HG02938 (cell line): ENCODE data around the gene HOXC9.

ENCODE experiments used
- ATAC-seq: cut with Tn5 transposase; IDR thresholded peaks from one replicate; pipeline ENCODE4 v1.9.1; 2021; ENCODE audit warnings: mild to moderate bottlenecking, moderate library complexity; ENCODE audit not compliant: unreplicated experiment

HOXC9 gene

GRCh38 chr12:53986686-53987483 is 13.1 kb upstream of the HOXC9 start:
- no peak for ATAC-seq

- ATAC-seq, result no peak
Observed at GRCh38 chr12:53987787-53988230, 12.2 kb upstream of the HOXC9 start.

- ATAC-seq, result no peak
Observed at GRCh38 chr12:53988541-53989226, 11.3 kb upstream of the HOXC9 start.

- no peak for ATAC-seq
Observed at GRCh38 chr12:53989227-53990113, 10.5 kb upstream of the HOXC9 start.

- no peak for ATAC-seq
Observed at GRCh38 chr12:53990311-53991076, 9.5 kb upstream of the HOXC9 start.

GRCh38 chr12:53991077-53991460 is 8.9 kb upstream of the HOXC9 start:
- ATAC-seq, result no peak

- ATAC-seq, result no peak
Observed at GRCh38 chr12:53992377-53992889, 7.5 kb upstream of the HOXC9 start.

- no peak for ATAC-seq
Observed at GRCh38 chr12:53993162-53994008, 6.6 kb upstream of the HOXC9 start.

GRCh38 chr12:53994009-53994263 is 6.0 kb upstream of the HOXC9 start:
- no peak for ATAC-seq

GRCh38 chr12:53994264-53995001 is 5.5 kb upstream of the HOXC9 start:
- ATAC-seq, result no peak

GRCh38 chr12:53995002-53995377 is 5.0 kb upstream of the HOXC9 start:
- ATAC-seq, result no peak

- ATAC-seq, result no peak
Observed at GRCh38 chr12:53995378-53996239, 4.4 kb upstream of the HOXC9 start.

- no peak for ATAC-seq
Observed at GRCh38 chr12:53996240-53997203, 3.4 kb upstream of the HOXC9 start.

- ATAC-seq, result no peak
Observed at GRCh38 chr12:53997204-53998109, 2.5 kb upstream of the HOXC9 start.

- ATAC-seq, result no peak
Observed at GRCh38 chr12:53998110-53998899, 1.7 kb upstream of the HOXC9 start.
